SIG-M5 treated with dmso at 0.1 percent for 504 hours (cell line): Measurements from ENCODE around the gene KRT31.
"Not testable (repeated sequence)": the region's sequence is repeated elsewhere in the genome, so short reads cannot be mapped to it uniquely, and the experiment has no call there.

Experiments
- DNase-seq: peaks from one replicate; lab custom pipeline; 2025; ENCODE audit not compliant: unreplicated experiment; lab: John Stamatoyannopoulos, UW

The KRT31 gene

GRCh38 chr17:41392278-41392677, 5.1 kb downstream of the KRT31 start:
- no peak for DNase-seq

GRCh38 chr17:41391535-41391934, 5.9 kb downstream of the KRT31 start:
- DNase-seq, result no peak

GRCh38 chr17:41390411-41390938, 6.9 kb downstream of the KRT31 start:
- DNase-seq, result no peak

- no peak for DNase-seq
These were observed 9.7 kb downstream of the KRT31 start for GRCh38 chr17:41387670-41388069.

- no peak for DNase-seq
These were observed 11.2 kb downstream of the KRT31 start for GRCh38 chr17:41386227-41386626.

GRCh38 chr17:41383690-41384089, 13.7 kb downstream of the KRT31 start:
- DNase-seq, result peak; percentile 2

GRCh38 chr17:41382394-41382793, 15.0 kb downstream of the KRT31 start:
- no peak for DNase-seq

GRCh38 chr17:41381943-41382342, 15.5 kb downstream of the KRT31 start, which contains the start of gene KRT34:
Gene KRT34, minus strand, starts transcription at chr17:41382306. Its CDS starts 60 bp downstream, at chr17:41382246.
- DNase-seq, result not testable (repeated sequence)

- not testable (repeated sequence) for DNase-seq
These were observed 17.3 kb downstream of the KRT31 start for GRCh38 chr17:41380091-41380490.

- DNase-seq, result no peak
These were observed 19.9 kb downstream of the KRT31 start for GRCh38 chr17:41377546-41377945.

- no peak for DNase-seq
These were observed 27.7 kb downstream of the KRT31 start, which contains the start of gene KRT33B for GRCh38 chr17:41369713-41370112. Gene KRT33B, minus strand, starts transcription at chr17:41369813. Its CDS starts 63 bp downstream, at chr17:41369750.

- DNase-seq, result no peak
These were observed 28.4 kb downstream of the KRT31 start for GRCh38 chr17:41369023-41369422.

- no peak for DNase-seq
These were observed 29.9 kb downstream of the KRT31 start for GRCh38 chr17:41367426-41368075.

GRCh38 chr17:41366070-41366469, 31.3 kb downstream of the KRT31 start:
- no peak for DNase-seq

GRCh38 chr17:41363881-41364280, 33.5 kb downstream of the KRT31 start:
- no peak for DNase-seq

- DNase-seq, result no peak
These were observed 37.0 kb downstream of the KRT31 start for GRCh38 chr17:41360296-41360995.

- DNase-seq, result peak; percentile 74
These were observed 42.9 kb downstream of the KRT31 start for GRCh38 chr17:41354536-41354935.

- DNase-seq, result no peak
These were observed 44.6 kb downstream of the KRT31 start for GRCh38 chr17:41352597-41353366.

GRCh38 chr17:41351177-41351576, 46.2 kb downstream of the KRT31 start:
- DNase-seq, result no peak

- DNase-seq, result not testable (repeated sequence)
These were observed 47.0 kb downstream of the KRT31 start, which contains the start of gene KRT33A for GRCh38 chr17:41350381-41350878. Gene KRT33A, minus strand, starts transcription at chr17:41350828. Its CDS starts 61 bp downstream, at chr17:41350767.
